Measurements from ENCODE around the gene CCDC91.

- TF ChIP-seq CTCF (IDR thresholded peaks at IDR 0.05) = no peak
- no peak for TF ChIP-seq POLR2A (IDR thresholded peaks at IDR 0.05)
These were observed 12.4 kb upstream of the CCDC91 start for GRCh38 chr12:28177905-28178304.
